ENCODE results near the gene TCEA2.

DNA sequence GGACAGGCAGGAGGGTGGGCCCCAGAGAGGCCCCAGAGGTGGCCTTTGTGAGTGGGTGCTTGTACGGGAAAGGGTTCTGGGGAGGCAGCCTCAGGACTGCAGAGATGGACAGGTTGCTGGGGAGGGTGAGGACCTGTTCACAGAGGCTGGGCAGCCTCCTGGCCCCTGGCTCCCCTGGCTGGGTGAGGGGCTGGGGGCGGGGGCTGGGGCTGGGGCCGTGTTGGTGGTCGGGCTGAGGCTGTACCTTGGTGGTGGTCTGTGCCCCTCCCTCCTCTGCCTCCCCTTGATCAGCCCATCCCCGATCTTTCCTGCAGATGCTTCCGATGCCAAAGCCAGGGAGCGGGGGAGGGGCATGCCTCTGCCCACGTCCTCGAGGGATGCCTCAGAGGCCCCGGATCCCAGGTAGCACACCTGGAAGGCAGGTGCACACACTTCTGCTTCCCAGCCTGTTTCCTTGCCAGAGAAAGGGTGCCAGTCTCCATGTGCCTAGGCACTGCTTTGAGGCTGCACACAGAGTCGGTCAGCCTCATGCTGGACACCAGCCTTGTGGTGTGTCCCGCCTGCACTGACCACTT is 4.8 kb downstream of the TCEA2 start:
- TF ChIP-seq, protein P1, sequence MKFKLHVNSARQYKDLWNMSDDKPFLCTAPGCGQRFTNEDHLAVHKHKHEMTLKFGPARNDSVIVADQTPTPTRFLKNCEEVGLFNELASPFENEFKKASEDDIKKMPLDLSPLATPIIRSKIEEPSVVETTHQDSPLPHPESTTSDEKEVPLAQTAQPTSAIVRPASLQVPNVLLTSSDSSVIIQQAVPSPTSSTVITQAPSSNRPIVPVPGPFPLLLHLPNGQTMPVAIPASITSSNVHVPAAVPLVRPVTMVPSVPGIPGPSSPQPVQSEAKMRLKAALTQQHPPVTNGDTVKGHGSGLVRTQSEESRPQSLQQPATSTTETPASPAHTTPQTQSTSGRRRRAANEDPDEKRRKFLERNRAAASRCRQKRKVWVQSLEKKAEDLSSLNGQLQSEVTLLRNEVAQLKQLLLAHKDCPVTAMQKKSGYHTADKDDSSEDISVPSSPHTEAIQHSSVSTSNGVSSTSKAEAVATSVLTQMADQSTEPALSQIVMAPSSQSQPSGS (CRISPR knock-in tag; IDR thresholded peaks at IDR 0.05): no peak
- TF ChIP-seq, protein P2, sequence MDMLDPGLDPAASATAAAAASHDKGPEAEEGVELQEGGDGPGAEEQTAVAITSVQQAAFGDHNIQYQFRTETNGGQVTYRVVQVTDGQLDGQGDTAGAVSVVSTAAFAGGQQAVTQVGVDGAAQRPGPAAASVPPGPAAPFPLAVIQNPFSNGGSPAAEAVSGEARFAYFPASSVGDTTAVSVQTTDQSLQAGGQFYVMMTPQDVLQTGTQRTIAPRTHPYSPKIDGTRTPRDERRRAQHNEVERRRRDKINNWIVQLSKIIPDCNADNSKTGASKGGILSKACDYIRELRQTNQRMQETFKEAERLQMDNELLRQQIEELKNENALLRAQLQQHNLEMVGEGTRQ (CRISPR knock-in tag; IDR thresholded peaks at IDR 0.05): no peak
- TF ChIP-seq CEBPB (tag; IDR thresholded peaks at IDR 0.05) (no peak), TBP (optimal IDR thresholded peaks at IDR 0.05; ENCODE audit: low read depth, low read length) (no peak), NFRKB (IDR thresholded peaks at IDR 0.05; ENCODE audit: low read depth) (no peak), KAT8 (IDR thresholded peaks at IDR 0.05; ENCODE audit: low read depth) (no peak), GABPA (tag; conservative IDR thresholded peaks at IDR 0.05; ENCODE audit: low read depth) (no peak), NFATC3 (IDR thresholded peaks at IDR 0.05) (no peak), HDAC6 (IDR thresholded peaks at IDR 0.05; ENCODE audit: low read depth, low read length) (no peak)
- TF ChIP-seq, protein P3, sequence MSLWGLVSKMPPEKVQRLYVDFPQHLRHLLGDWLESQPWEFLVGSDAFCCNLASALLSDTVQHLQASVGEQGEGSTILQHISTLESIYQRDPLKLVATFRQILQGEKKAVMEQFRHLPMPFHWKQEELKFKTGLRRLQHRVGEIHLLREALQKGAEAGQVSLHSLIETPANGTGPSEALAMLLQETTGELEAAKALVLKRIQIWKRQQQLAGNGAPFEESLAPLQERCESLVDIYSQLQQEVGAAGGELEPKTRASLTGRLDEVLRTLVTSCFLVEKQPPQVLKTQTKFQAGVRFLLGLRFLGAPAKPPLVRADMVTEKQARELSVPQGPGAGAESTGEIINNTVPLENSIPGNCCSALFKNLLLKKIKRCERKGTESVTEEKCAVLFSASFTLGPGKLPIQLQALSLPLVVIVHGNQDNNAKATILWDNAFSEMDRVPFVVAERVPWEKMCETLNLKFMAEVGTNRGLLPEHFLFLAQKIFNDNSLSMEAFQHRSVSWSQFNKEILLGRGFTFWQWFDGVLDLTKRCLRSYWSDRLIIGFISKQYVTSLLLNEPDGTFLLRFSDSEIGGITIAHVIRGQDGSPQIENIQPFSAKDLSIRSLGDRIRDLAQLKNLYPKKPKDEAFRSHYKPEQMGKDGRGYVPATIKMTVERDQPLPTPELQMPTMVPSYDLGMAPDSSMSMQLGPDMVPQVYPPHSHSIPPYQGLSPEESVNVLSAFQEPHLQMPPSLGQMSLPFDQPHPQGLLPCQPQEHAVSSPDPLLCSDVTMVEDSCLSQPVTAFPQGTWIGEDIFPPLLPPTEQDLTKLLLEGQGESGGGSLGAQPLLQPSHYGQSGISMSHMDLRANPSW (CRISPR knock-in tag; IDR thresholded peaks at IDR 0.05): no peak
- TF ChIP-seq, protein P4, sequence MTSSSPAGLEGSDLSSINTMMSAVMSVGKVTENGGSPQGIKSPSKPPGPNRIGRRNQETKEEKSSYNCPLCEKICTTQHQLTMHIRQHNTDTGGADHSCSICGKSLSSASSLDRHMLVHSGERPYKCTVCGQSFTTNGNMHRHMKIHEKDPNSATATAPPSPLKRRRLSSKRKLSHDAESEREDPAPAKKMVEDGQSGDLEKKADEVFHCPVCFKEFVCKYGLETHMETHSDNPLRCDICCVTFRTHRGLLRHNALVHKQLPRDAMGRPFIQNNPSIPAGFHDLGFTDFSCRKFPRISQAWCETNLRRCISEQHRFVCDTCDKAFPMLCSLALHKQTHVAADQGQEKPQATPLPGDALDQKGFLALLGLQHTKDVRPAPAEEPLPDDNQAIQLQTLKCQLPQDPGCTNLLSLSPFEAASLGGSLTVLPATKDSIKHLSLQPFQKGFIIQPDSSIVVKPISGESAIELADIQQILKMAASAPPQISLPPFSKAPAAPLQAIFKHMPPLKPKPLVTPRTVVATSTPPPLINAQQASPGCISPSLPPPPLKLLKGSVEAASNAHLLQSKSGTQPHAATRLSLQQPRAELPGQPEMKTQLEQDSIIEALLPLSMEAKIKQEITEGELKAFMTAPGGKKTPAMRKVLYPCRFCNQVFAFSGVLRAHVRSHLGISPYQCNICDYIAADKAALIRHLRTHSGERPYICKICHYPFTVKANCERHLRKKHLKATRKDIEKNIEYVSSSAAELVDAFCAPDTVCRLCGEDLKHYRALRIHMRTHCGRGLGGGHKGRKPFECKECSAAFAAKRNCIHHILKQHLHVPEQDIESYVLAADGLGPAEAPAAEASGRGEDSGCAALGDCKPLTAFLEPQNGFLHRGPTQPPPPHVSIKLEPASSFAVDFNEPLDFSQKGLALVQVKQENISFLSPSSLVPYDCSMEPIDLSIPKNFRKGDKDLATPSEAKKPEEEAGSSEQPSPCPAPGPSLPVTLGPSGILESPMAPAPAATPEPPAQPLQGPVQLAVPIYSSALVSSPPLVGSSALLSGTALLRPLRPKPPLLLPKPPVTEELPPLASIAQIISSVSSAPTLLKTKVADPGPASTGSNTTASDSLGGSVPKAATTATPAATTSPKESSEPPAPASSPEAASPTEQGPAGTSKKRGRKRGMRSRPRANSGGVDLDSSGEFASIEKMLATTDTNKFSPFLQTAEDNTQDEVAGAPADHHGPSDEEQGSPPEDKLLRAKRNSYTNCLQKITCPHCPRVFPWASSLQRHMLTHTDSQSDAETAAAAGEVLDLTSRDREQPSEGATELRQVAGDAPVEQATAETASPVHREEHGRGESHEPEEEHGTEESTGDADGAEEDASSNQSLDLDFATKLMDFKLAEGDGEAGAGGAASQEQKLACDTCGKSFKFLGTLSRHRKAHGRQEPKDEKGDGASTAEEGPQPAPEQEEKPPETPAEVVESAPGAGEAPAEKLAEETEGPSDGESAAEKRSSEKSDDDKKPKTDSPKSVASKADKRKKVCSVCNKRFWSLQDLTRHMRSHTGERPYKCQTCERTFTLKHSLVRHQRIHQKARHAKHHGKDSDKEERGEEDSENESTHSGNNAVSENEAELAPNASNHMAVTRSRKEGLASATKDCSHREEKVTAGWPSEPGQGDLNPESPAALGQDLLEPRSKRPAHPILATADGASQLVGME (CRISPR knock-in tag; IDR thresholded peaks at IDR 0.05): no peak
